ENCODE data around the gene BMPR1A. TPM values are rescaled to one million over a fixed set of nuclear protein-coding genes. Genes with fewer than 3 reads are reported as not detected.

BMPR1A gene
- total and polyA plus RNA-seq, 2 experiments from 2014 or later = 14.2 to 82.5 TPM

DNA sequence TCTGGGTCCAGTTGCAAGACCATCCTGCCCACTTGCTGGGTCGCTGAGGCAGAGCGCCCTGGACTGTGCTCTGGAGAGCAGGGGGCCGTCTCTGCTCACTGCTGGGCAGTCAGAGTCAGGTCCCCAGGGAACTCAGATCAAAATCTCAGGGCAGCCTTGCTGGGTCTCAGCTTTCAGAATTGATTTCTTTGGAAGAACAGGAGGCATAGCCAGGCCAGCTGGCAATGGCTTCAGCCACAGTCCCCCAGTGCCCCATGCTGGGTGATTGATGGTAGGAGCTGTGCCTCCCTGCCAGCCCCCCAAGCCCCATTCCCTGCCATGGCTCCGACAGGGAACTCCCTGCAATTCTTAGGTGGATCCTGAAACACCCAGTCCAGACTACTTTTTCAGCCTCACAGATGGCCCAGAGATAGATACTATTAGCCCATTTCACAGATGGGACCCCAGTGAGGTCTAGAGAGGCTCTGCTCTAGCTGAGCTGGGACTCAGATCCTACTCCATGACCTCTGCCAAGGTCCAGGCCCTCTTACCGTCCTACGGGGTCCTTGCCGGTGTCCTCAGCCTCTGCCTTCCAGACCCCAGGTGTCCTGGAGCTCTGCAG is 200.5 kb downstream of the BMPR1A start:
- ATAC-seq = no peak
- H3K36me3 Mint-ChIP-seq (ENCODE audit: low read depth) = peaks cover 23% of the 10 kb centered on the region
- no peak overlapping the region; the same call in 1 of the 2 replicates for H3K27ac Mint-ChIP-seq
- Histone ChIP-seq H3K27me3 (ENCODE audit: insufficient read depth) (no peaks in the 10 kb centered on the region), H3K4me2 (0 out of 2 replicates have a peak overlapping the region, but pooled peaks have one; percentile 48), H3K79me2 (replicated peaks; ENCODE audit: insufficient read depth) (no peaks in the 10 kb centered on the region), H3K36me3 (ENCODE audit: insufficient read depth) (peaks cover 5% of the 10 kb centered on the region; the same call in 1 of the 2 replicates), H3K4me1 (ENCODE audit: insufficient read depth) (peaks cover 65% of the 10 kb centered on the region), H3K9me2 (ENCODE audit: insufficient read depth) (no peaks in the 10 kb centered on the region), H3K27ac (ENCODE audit: low read depth) (no peak overlapping the region), H4K20me1 (replicated peaks; ENCODE audit: insufficient read depth) (no peaks in the 10 kb centered on the region), H3K4me3 (no peak overlapping the region), H3F3A (replicated peaks; ENCODE audit: low read depth) (peaks cover 15% of the 10 kb centered on the region), H2AFZ (no peak overlapping the region)
- no peak for TF ChIP-seq EZH2phosphoT487 (IDR thresholded peaks at IDR 0.05; ENCODE audit: unreplicated experiment)
- H3K27me3 Mint-ChIP-seq (ENCODE audit: insufficient read depth, low read depth, poor library complexity) = peaks cover 34% of the 10 kb centered on the region
- peaks cover 25% of the 10 kb centered on the region for H3K9me3 Mint-ChIP-seq
- H3K4me1 Mint-ChIP-seq = peaks cover 57% of the 10 kb centered on the region
- no peak for DNase-seq (ENCODE audit: low spot score)
- no peak overlapping the region; the same call in 2 of the 3 replicates for H3K4me3 Mint-ChIP-seq

DNA sequence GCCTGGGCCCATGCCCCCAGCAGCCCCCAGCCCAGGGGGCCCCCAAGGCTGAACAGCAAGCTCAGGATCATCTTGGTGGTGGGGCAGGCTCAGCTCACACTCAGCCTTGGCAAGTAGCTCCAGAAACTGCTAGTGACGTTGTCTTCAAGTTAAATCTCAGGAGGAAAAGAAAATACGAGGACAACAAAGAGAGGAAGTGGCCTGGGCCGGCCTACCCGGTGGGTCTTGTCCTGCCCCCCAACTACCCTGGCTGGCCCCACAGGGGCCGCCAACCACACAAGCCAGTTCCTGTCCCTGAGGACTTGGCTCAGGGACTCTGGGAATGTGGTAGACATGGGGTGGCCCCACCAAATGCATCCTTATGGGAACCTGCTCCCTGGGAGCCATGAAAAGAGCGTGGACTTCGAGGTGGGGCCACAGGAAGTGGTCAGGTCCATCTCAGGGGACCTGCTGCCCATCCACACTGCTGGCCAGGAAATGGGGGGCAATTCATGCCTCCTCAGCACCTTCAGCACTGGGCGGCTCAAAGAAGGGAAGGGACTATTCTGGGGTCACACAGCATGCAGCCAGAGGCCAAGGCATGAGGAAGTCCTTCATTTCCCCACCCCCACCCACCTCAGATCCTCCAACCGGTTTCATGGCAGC is 201.2 kb downstream of the BMPR1A start, which contains the start of gene MMRN2:
TSS of gene MMRN2 (minus strand) at position 145 of the 645 bp plus-strand sequence. CDS start at position 71, 74 bp downstream.
- Histone ChIP-seq H4K20me1 (replicated peaks; ENCODE audit: insufficient read depth) (no peaks in the 10 kb centered on the region), H3K27ac (ENCODE audit: low read depth) (no peak within 1 kb of the TSS), H3K4me2 (0 out of 2 replicates have a peak within 1 kb of the TSS, but pooled peaks have one; percentile 48), H3K9me2 (ENCODE audit: insufficient read depth) (no peaks in the 10 kb centered on the region), H3F3A (replicated peaks; ENCODE audit: low read depth) (peaks cover 15% of the 10 kb centered on the region), H3K79me2 (replicated peaks; ENCODE audit: insufficient read depth) (no peaks in the 10 kb centered on the region), H3K36me3 (ENCODE audit: insufficient read depth) (peaks cover 5% of the 10 kb centered on the region; the same call in 1 of the 2 replicates), H3K4me1 (ENCODE audit: insufficient read depth) (peaks cover 65% of the 10 kb centered on the region), H3K27me3 (ENCODE audit: insufficient read depth) (no peaks in the 10 kb centered on the region), H2AFZ (no peak within 1 kb of the TSS), H3K4me3 (no peak within 1 kb of the TSS)
- Mint-ChIP-seq H3K27ac (no peak within 1 kb of the TSS; the same call in 1 of the 2 replicates), H3K4me1 (peaks cover 57% of the 10 kb centered on the region), H3K9me3 (peaks cover 18% of the 10 kb centered on the region), H3K27me3 (ENCODE audit: insufficient read depth, low read depth, poor library complexity) (peaks cover 29% of the 10 kb centered on the region), H3K36me3 (ENCODE audit: low read depth) (peaks cover 17% of the 10 kb centered on the region), H3K4me3 (no peak within 1 kb of the TSS; the same call in 2 of the 3 replicates)
- no peak for DNase-seq (ENCODE audit: low spot score)
- TF ChIP-seq, protein P1, sequence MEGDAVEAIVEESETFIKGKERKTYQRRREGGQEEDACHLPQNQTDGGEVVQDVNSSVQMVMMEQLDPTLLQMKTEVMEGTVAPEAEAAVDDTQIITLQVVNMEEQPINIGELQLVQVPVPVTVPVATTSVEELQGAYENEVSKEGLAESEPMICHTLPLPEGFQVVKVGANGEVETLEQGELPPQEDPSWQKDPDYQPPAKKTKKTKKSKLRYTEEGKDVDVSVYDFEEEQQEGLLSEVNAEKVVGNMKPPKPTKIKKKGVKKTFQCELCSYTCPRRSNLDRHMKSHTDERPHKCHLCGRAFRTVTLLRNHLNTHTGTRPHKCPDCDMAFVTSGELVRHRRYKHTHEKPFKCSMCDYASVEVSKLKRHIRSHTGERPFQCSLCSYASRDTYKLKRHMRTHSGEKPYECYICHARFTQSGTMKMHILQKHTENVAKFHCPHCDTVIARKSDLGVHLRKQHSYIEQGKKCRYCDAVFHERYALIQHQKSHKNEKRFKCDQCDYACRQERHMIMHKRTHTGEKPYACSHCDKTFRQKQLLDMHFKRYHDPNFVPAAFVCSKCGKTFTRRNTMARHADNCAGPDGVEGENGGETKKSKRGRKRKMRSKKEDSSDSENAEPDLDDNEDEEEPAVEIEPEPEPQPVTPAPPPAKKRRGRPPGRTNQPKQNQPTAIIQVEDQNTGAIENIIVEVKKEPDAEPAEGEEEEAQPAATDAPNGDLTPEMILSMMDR (conservative IDR thresholded peaks at IDR 0.05; ENCODE audit: low read depth in 2 of 2) = no peak
- no peak for TF ChIP-seq EZH2phosphoT487 (IDR thresholded peaks at IDR 0.05; ENCODE audit: unreplicated experiment)
- no peak for TF ChIP-seq ZNF331 (CRISPR knock-in tag; IDR thresholded peaks at IDR 0.05; ENCODE audit: low read depth)
- no peak for TF ChIP-seq POLR2AphosphoS5 (IDR thresholded peaks at IDR 0.05; ENCODE audit: low read depth)
- TF ChIP-seq STAT1 (IDR thresholded peaks at IDR 0.05; ENCODE audit: unreplicated experiment) = no peak
- TF ChIP-seq EZH2 (IDR thresholded peaks at IDR 0.05; ENCODE audit: low read depth, unreplicated experiment) = no peak
- TF ChIP-seq JUNB (IDR thresholded peaks at IDR 0.05; ENCODE audit: unreplicated experiment) = no peak
- ATAC-seq = no peak
